NB4 (cell line): ENCODE measurements around the gene CNTNAP2.
"Not testable (repeated sequence)": the region's sequence is repeated elsewhere in the genome, so short reads cannot be mapped to it uniquely, and the experiment has no call there.

Source experiments
- MYC ChIP-seq: IDR thresholded peaks from 2 replicates; pipeline ENCODE4 v1.6.1; 2011; ENCODE audit warnings: low read depth, low read length
- POLR2A ChIP-seq: IDR thresholded peaks from 2 replicates; pipeline ENCODE4 v1.6.1; 2011; ENCODE audit warnings: mild to moderate bottlenecking; ENCODE audit not compliant: insufficient read length; ENCODE audit errors: extremely low read depth
- TF ChIP-seq, protein P1 (sequence below): IDR thresholded peaks from one replicate; pipeline ENCODE4 v1.5.1; 2012; ENCODE audit warnings: low read depth, low read length
- TF ChIP-seq, protein P2 (sequence below): IDR thresholded peaks from 2 replicates; pipeline ENCODE4 v1.6.1; 2011; ENCODE audit warnings: low read depth, low read length

DNA sequence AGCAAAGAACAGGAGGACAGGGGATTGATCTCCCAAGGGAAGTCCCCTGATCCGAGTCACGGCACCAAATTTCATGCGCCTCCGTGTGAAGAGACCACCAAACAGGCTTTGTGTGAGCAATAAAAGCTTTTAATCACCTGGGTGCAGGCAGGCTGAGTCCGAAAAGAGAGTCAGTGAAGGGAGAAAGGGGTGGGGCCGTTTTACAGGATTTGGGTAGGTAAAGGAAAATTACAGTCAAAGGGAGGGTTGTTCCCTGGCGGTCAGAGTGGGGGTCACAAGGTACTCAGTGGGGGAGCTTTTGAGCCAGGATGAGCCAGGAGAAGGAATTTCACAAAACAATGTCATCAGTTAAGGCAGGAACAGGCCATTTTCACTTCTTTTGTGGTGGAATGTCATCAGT lies 132.1 kb downstream of the CNTNAP2 start:
- not testable (repeated sequence) for TF ChIP-seq POLR2A, MYC
- TF ChIP-seq, protein P1, sequence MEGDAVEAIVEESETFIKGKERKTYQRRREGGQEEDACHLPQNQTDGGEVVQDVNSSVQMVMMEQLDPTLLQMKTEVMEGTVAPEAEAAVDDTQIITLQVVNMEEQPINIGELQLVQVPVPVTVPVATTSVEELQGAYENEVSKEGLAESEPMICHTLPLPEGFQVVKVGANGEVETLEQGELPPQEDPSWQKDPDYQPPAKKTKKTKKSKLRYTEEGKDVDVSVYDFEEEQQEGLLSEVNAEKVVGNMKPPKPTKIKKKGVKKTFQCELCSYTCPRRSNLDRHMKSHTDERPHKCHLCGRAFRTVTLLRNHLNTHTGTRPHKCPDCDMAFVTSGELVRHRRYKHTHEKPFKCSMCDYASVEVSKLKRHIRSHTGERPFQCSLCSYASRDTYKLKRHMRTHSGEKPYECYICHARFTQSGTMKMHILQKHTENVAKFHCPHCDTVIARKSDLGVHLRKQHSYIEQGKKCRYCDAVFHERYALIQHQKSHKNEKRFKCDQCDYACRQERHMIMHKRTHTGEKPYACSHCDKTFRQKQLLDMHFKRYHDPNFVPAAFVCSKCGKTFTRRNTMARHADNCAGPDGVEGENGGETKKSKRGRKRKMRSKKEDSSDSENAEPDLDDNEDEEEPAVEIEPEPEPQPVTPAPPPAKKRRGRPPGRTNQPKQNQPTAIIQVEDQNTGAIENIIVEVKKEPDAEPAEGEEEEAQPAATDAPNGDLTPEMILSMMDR = not testable (repeated sequence)
- TF ChIP-seq, protein P2, sequence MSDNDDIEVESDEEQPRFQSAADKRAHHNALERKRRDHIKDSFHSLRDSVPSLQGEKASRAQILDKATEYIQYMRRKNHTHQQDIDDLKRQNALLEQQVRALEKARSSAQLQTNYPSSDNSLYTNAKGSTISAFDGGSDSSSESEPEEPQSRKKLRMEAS = not testable (repeated sequence)
